Omental fat pad (tissue), 4 donors: ENCODE measurements around the gene PSPC1. TPM values are rescaled to one million over a fixed set of nuclear protein-coding genes. Genes with fewer than 3 reads are reported as not detected.
A peak's percentile ranks its signal among the peaks of the same experiment; 100 is the strongest.
"Not testable (repeated sequence)": the region's sequence is repeated elsewhere in the genome, so short reads cannot be mapped to it uniquely, and the experiment has no call there.

Source experiments
- ATAC-seq: fragments of 150-250 bp; one replicate; pipeline ENCODE4 v1.9.1; 2016; ENCODE audit warnings: mild to moderate bottlenecking, moderate library complexity; ENCODE audit not compliant: low FRiP score
- DNase-seq: peaks from one replicate; pipeline ENCODE4 v3.0.0-alpha.2; 2019; ENCODE audit warnings: low spot score
- total RNA-seq, 4 donors: library from RNA; depleted of rRNA; stranded (reverse); fragments of >200 nt; gene quantifications; one replicate each; pipeline ENCODE4 v1.1.0, GENCODE V29; 2016
- TF ChIP-seq, protein P1 (sequence below), 3 donors: fragments of 450-650 bp; IDR thresholded peaks; one replicate each; pipeline ENCODE4 v1.5.1; 2016 to 2017; ENCODE audit warnings: antibody characterized with exemption in 3 of 3, mild to moderate bottlenecking in 3 of 3, moderate library complexity in 2 of 3

The PSPC1 gene
- total RNA-seq, 4 donors from 2014 or later = 53.9 to 83.1 (median 69.6) TPM

DNA sequence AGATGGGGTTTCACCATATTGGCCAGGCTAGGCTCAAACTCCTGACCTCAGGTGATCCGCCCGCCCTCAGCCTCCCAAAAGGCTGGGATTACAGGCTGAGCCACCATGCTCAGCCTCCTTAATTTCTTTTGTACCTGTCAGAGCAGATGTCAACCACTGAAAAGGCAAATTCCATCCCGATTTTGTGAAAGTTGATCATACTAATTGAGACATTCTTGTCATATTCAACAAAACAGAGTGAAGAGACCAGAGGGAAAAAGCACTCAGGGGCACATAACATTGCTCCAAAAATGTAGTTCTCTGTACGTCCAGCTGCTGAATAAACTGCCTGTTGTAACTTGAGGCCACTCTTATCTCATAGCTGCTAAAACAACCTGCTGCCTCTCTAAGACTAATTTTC is 27.4 kb upstream of the PSPC1 start:
- no peak for ATAC-seq
- no peak for DNase-seq
- TF ChIP-seq, protein P1, sequence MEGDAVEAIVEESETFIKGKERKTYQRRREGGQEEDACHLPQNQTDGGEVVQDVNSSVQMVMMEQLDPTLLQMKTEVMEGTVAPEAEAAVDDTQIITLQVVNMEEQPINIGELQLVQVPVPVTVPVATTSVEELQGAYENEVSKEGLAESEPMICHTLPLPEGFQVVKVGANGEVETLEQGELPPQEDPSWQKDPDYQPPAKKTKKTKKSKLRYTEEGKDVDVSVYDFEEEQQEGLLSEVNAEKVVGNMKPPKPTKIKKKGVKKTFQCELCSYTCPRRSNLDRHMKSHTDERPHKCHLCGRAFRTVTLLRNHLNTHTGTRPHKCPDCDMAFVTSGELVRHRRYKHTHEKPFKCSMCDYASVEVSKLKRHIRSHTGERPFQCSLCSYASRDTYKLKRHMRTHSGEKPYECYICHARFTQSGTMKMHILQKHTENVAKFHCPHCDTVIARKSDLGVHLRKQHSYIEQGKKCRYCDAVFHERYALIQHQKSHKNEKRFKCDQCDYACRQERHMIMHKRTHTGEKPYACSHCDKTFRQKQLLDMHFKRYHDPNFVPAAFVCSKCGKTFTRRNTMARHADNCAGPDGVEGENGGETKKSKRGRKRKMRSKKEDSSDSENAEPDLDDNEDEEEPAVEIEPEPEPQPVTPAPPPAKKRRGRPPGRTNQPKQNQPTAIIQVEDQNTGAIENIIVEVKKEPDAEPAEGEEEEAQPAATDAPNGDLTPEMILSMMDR (IDR thresholded peaks at IDR 0.05) = no peak

DNA sequence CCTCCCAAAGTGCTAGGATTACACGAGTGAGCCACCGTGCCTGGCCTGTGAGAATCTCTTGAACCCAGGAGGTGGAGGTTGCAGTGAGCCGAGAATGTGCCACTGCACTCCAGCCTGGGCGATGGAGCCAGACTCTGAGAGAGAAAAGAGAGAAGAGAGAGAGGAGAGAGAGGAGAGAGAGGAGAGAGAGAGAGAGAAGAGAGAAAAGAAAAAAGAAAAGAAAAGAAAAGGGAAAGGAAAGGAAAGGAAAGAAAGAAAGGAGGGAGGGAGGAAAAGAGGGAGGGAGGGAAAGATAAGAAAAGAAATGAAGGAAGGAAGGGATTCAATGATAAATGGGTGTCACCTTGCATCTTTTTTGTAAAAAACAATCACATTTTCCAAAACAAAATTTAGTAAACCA is 23.0 kb upstream of the PSPC1 start:
- ATAC-seq (no peak), DNase-seq (no peak)
- TF ChIP-seq, protein P1 (IDR thresholded peaks at IDR 0.05) = no peak

DNA sequence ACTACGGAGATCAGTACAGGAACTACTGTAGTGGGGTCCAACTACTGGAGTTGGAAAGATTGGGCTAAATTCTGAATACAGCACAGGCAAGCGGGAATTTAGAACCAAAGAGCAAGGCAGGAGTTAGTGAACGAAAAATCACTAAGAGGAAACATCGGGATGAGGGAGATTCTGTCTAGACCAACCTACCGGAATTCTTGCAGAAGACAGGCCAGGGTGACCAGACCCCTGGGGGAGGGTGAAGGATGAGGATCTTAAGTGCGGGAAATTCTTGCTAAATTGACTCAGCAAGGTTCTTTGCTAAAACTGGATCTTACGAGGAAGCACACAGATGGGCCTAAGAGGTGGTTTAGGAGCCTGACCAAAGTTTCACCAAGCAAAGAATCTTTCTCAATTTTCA is 13.2 kb upstream of the PSPC1 start:
- TF ChIP-seq, protein P1 (IDR thresholded peaks at IDR 0.05) = no peak
- no peak for ATAC-seq
- no peak for DNase-seq

DNA sequence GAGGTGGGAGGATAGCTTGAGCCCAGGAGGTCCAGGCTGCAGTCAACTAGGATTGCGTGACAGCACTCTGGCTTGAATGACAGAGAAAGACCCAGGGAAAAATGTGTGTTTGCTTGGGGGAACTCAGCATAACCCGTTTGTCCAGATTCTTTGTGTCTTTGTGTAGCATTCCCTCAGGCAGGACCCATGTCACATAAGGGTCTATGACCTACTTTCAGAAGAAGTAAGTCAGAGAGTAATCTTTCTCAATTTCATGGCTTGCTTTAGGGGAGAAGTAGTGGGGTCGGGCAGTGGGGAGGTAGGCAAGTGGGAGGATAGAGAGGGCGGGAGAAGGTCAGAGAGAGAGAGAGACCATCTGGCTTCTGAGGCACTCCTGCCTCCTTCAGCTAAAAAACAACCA is 11.9 kb upstream of the PSPC1 start:
- DNase-seq (no peak), ATAC-seq (no peak)
- TF ChIP-seq, protein P1 (IDR thresholded peaks at IDR 0.05) = no peak

DNA sequence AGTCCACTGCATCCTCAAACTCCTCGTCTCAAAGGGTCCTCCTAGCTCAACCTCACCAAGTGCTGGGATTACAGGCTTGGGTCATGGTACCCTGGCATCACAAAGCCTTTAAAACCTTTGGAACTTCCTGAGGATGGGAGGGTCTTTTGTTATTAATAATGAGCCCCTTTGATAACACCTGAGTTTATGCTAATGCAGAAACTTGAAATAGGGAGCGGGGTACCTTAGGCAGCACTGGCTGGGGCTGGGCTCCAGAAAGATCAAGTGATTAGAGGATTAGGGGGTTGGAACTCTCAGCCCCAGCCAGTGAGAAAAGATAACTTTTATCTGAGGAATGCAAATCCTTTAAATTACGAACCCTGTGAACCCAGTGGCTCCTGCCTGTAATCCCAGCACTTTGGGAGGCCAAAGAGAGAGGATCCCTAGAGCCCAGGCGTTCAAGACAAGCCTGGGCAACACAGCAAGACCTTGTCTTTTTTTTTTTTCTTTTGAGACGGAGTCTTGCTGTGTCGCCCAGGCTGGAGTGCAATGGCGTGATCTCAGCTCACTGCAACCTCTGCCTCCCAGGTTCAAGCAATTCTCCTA is 9.3 kb upstream of the PSPC1 start:
- DNase-seq (no peak), ATAC-seq (no peak)
- TF ChIP-seq, protein P1 (IDR thresholded peaks at IDR 0.05) = no peak

DNA sequence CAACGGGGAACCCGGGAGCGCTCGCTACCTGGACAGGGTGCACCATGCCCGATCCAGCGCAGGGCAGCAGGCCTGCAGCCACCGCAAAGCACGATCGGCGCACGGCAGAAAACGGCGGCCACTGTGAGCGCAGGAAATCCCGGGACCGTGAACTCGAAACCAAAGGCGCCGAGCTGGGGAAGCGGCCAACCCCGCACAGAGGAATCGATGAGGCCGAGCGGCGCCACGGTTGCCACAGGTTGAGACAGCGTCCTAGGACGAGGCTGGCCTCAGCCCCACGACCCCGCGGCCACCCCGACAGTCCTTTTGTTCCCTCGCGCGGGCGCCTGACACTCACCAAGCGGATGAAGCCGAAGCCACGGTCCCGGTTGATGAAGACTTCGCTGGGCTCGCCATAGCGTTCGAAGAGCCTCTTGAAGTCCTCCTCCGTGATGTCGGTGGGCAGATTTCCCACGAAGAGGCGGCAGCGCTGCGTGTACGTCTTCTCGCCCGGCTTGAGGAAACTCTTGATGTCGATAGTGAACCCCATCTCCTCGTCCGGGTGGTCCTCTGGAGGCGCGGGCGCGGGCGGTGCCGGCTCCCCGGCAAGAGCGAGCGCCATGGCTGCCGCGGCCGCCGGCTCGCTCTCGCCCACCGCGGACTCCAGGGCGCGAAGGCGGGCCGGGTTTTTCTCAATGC is 557 bp downstream of the PSPC1 start:
- DNase-seq (peak; percentile 31), ATAC-seq (peak; percentile 67)
- TF ChIP-seq, protein P1 (IDR thresholded peaks at IDR 0.05) = no peak

DNA sequence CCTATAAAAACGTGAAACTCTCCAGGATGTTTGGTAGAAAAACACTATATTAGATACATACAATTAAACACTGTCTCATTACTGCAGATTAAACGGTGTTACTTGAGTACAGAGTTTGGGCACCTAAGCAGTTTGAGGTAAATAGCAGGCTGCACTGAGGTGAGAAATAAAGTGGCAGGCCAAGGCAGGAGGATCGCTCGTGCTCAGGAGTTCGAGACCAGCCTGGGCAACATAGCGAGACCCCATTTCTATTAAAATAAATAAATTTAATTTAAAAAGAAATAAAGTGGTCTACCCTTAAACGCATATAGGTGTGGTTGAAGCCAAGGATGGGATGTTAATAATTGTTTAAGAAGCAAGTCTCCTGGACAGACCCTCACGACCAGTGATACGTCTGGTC is 1.2 kb downstream of the PSPC1 start:
- ATAC-seq = no peak
- TF ChIP-seq, protein P1 (IDR thresholded peaks at IDR 0.05) = no peak
- no peak for DNase-seq

DNA sequence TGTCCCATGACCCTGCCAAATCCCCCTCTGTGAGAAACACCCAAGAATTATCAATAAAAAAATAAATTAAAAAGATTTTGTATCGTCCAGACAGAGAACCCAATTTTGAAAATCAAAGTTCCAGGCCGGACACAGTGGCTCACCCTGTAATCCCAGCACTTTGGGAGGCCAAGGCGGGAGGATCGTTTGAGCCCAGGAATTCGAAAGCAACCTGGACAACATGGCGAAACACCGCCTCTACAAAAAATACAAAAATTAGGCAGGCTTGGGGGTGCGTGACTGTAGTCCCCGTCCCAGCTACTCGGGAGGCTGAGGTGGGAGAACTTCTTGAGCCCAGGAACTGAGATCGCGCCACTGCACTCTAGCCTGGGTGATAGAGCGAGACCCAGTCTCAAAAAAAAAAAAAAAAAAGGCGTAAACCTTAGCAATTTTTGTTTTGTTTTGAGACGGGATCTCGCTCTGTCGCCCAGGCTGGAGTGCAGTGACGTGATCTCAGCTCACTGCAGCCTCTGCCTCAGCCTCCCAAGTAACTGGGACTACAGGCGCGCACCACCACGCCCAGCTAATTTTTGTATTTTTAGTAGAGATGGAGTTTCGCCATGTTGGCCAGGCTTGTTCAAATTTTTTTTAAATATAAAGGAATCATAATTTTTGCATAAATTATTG is 1.9 kb downstream of the PSPC1 start:
- not testable (repeated sequence) for ATAC-seq, DNase-seq
